ENCODE measurements around the gene MGRN1. TPM values are rescaled to one million over a fixed set of nuclear protein-coding genes. Genes with fewer than 3 reads are reported as not detected.
A peak's percentile ranks its signal among the peaks of the same experiment; 100 is the strongest.

Gene MGRN1
- total RNA-seq, 1 experiment from 2014 or later = 61.3 TPM

- Mint-ChIP-seq H3K4me3 (ENCODE audit: unreplicated experiment) (no peak overlapping the region), H3K9me3 (ENCODE audit: unreplicated experiment) (no peaks in the 10 kb centered on the region), H3K36me3 (ENCODE audit: insufficient read depth, unreplicated experiment) (peaks cover 14% of the 10 kb centered on the region), H3K4me1 (ENCODE audit: insufficient read depth, unreplicated experiment) (peaks cover 13% of the 10 kb centered on the region), H3K27ac (ENCODE audit: low read depth, unreplicated experiment) (no peak overlapping the region), H3K27me3 (ENCODE audit: insufficient read depth, unreplicated experiment) (no peaks in the 10 kb centered on the region)
- intact Hi-C loops (cut with micrococcal nuclease) = no loop called here
- DNase-seq (ENCODE audit: unreplicated experiment) = peak; percentile 43
- no peak for TF ChIP-seq CTCF (IDR thresholded peaks at IDR 0.05; ENCODE audit: unreplicated experiment)
- ChIA-PET CTCF (no interaction called here), POLR2A (no interaction called here)
- no TSS peak for BruUV-seq (replicated peaks)
Observed at GRCh38 chr16:4664538-4665418, 40.2 kb downstream of the MGRN1 start.

- intact Hi-C loops (cut with micrococcal nuclease) = no loop called here
- DNase-seq (ENCODE audit: unreplicated experiment) = no peak
- ChIA-PET POLR2A (no interaction called here), CTCF (interaction anchor here (0.9 to 1.1 kb wide), 2 partner anchors 9 to 15 kb away, joined by 3 to 6 read pairs; no protein-coding TSS in a partner anchor)
- no peaks in the 10 kb centered on the region for H3K27me3 Mint-ChIP-seq (ENCODE audit: insufficient read depth, unreplicated experiment)
- peaks cover 13% of the 10 kb centered on the region for H3K4me1 Mint-ChIP-seq (ENCODE audit: insufficient read depth, unreplicated experiment)
- BruUV-seq (replicated peaks) = no TSS peak
- no peak overlapping the region for H3K4me3 Mint-ChIP-seq (ENCODE audit: unreplicated experiment)
- H3K27ac Mint-ChIP-seq (ENCODE audit: low read depth, unreplicated experiment) = no peak overlapping the region
- H3K36me3 Mint-ChIP-seq (ENCODE audit: insufficient read depth, unreplicated experiment) = peaks cover 14% of the 10 kb centered on the region
- H3K9me3 Mint-ChIP-seq (ENCODE audit: unreplicated experiment) = no peaks in the 10 kb centered on the region
- no peak for TF ChIP-seq CTCF (IDR thresholded peaks at IDR 0.05; ENCODE audit: unreplicated experiment)
Observed at GRCh38 chr16:4666537-4667202, 42.0 kb downstream of the MGRN1 start.

DNA sequence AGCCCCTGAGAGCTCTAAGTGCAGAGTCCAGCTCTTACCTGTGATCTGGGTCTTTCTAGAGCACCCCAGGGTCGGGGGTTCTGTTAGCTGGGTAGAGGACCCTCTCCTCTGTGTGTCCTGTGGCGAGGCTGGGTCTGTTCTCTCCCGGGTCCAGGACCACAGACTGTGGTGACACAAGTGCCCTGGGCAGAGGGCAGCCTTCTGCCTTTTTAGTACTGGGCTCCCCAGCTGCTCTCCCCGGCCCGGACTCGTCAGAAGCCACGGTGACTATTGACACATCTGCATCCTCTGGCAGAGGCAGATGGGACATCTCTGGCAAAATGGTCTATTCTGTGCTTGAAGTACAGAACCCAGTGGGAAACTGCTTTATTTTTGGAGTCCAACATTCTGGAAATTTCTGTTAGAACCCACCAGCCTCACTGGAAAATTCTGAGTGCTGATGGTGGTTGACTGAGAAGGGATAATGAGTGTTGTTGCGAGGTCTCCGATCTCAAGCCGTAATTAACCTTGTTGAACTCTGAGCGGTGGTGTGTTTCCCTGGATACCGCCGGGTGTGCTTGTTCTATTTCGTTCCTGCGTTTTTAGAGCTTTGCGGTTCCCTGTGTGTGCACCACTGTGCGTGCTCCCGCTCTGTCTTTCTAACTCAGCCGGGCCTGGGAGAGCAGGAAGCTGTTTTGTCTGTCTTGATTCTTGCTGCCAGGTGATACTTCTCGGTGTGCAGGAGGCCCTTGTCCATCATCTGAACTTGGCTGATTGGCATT, 42.8 kb downstream of the MGRN1 start:
- POLR2A ChIA-PET = interaction anchor here (1.2 kb wide), 1 partner anchor 13 kb away, joined by 3 read pairs; no protein-coding TSS in a partner anchor
- BruUV-seq (replicated peaks) = no TSS peak
- no peak overlapping the region for H3K4me3 Mint-ChIP-seq (ENCODE audit: unreplicated experiment)
- no peaks in the 10 kb centered on the region for H3K9me3 Mint-ChIP-seq (ENCODE audit: unreplicated experiment)
- CTCF ChIA-PET = interaction anchor here (0.6 kb wide), 2 partner anchors 264 to 361 kb away, joined by 3 to 4 read pairs; no protein-coding TSS in a partner anchor
- peaks cover 20% of the 10 kb centered on the region for H3K36me3 Mint-ChIP-seq (ENCODE audit: insufficient read depth, unreplicated experiment)
- no peak overlapping the region for H3K27ac Mint-ChIP-seq (ENCODE audit: low read depth, unreplicated experiment)
- DNase-seq (ENCODE audit: unreplicated experiment) = no peak
- no peaks in the 10 kb centered on the region for H3K27me3 Mint-ChIP-seq (ENCODE audit: insufficient read depth, unreplicated experiment)
- TF ChIP-seq CTCF (IDR thresholded peaks at IDR 0.05; ENCODE audit: unreplicated experiment) = no peak
- peaks cover 13% of the 10 kb centered on the region for H3K4me1 Mint-ChIP-seq (ENCODE audit: insufficient read depth, unreplicated experiment)
- intact Hi-C loops (cut with micrococcal nuclease) = no loop called here

All from MCF 10A (cell line).